IPS DF 6.9 (cell line): ENCODE measurements around the gene PIGK.

Source experiments
- DNase-seq: peaks from one replicate; pipeline ENCODE4 v3.0.0-alpha.2; 2013; ENCODE audit warnings: low read depth, low spot score
- H3K27ac ChIP-seq: one replicate; pipeline ENCODE4 v1.5.1; 2013; ENCODE audit warnings: low read length, control low read depth
- H3K27me3 ChIP-seq: 2 replicates; pipeline ENCODE4 v1.6.1; 2013; ENCODE audit warnings: mild to moderate bottlenecking, low read length; ENCODE audit not compliant: control insufficient read depth, insufficient read depth
- H3K36me3 ChIP-seq: 2 replicates; pipeline ENCODE4 v1.6.1; 2013; ENCODE audit warnings: low read length; ENCODE audit not compliant: control insufficient read depth, insufficient read depth
- H3K4me1 ChIP-seq: 2 replicates; pipeline ENCODE4 v1.6.1; 2013; ENCODE audit warnings: low read length; ENCODE audit not compliant: control insufficient read depth, insufficient read depth
- H3K4me3 ChIP-seq: 2 replicates; pipeline ENCODE4 v1.5.1; 2013; ENCODE audit warnings: mild to moderate bottlenecking, low read length
- H3K9me3 ChIP-seq: 2 replicates; pipeline ENCODE4 v1.6.1; 2013; ENCODE audit warnings: low read length, inconsistent platforms; ENCODE audit not compliant: control insufficient read depth, insufficient read depth
- WGBS: extraction: QIAGEN DNeasy Blood & Tissue Kit; methylation state at CpG from one replicate; pipeline ENCODE4 v1.1.7; 2013; ENCODE audit warnings: mixed read lengths, missing lambda C conversion rate; ENCODE audit not compliant: insufficient read length, insufficient coverage; 5-methylcytosine and 5-hydroxymethylcytosine counted together

The PIGK gene

GRCh38 chr1:77103486-77103885 lies 115.7 kb downstream of the PIGK start:
- H3K4me3 ChIP-seq = no peak overlapping the region
- H3K36me3 ChIP-seq = no peaks in the 10 kb centered on the region
- no peak overlapping the region for H3K27ac ChIP-seq
- H3K4me1 ChIP-seq = no peaks in the 10 kb centered on the region
- H3K9me3 ChIP-seq = no peaks in the 10 kb centered on the region
- H3K27me3 ChIP-seq = no peaks in the 10 kb centered on the region
- no CpG with 5 or more reads among the region's 4 CpGs for WGBS
- no peak for DNase-seq

- WGBS = no CpG with 5 or more reads among the region's 1 CpG
- DNase-seq = no peak
Measured at GRCh38 chr1:77100875-77101274, 118.4 kb downstream of the PIGK start.

GRCh38 chr1:77096496-77097255 lies 122.6 kb downstream of the PIGK start:
- H3K4me3 ChIP-seq = no peak overlapping the region
- H3K9me3 ChIP-seq = no peaks in the 10 kb centered on the region
- no peaks in the 10 kb centered on the region for H3K4me1 ChIP-seq
- no peak overlapping the region for H3K27ac ChIP-seq
- WGBS = no CpG with 5 or more reads among the region's 9 CpGs
- H3K27me3 ChIP-seq = no peaks in the 10 kb centered on the region
- DNase-seq = no peak
- no peaks in the 10 kb centered on the region for H3K36me3 ChIP-seq

More at GRCh38 chr1:77100875-77101274, 118.4 kb downstream of the PIGK start:
- Histone ChIP-seq H3K4me3 (no peak overlapping the region), H3K9me3 (no peaks in the 10 kb centered on the region), H3K27me3 (no peaks in the 10 kb centered on the region), H3K4me1 (no peaks in the 10 kb centered on the region), H3K27ac (no peak overlapping the region), H3K36me3 (no peaks in the 10 kb centered on the region)

GRCh38 chr1:77095236-77095635 lies 124.0 kb downstream of the PIGK start:
- Histone ChIP-seq H3K27ac (no peak overlapping the region), H3K4me3 (no peak overlapping the region), H3K27me3 (no peaks in the 10 kb centered on the region), H3K9me3 (no peaks in the 10 kb centered on the region), H3K4me1 (no peaks in the 10 kb centered on the region), H3K36me3 (no peaks in the 10 kb centered on the region)
- WGBS = no CpG with 5 or more reads among the region's 1 CpG
- DNase-seq = no peak

GRCh38 chr1:77089756-77090155 lies 129.5 kb downstream of the PIGK start:
- no peaks in the 10 kb centered on the region for H3K36me3 ChIP-seq

GRCh38 chr1:77085109-77085508 lies 134.1 kb downstream of the PIGK start:
- Histone ChIP-seq H3K9me3 (no peaks in the 10 kb centered on the region), H3K36me3 (no peaks in the 10 kb centered on the region), H3K27ac (no peak overlapping the region), H3K4me3 (no peak overlapping the region), H3K4me1 (peaks cover 2% of the 10 kb centered on the region; the same call in 1 of the 2 replicates), H3K27me3 (no peaks in the 10 kb centered on the region)
- no peak for DNase-seq
- no CpG with 5 or more reads among the region's 1 CpG for WGBS

More at GRCh38 chr1:77089756-77090155, 129.5 kb downstream of the PIGK start:
- no peaks in the 10 kb centered on the region for H3K9me3 ChIP-seq
- 83% methylated on average over 1 of the region's 2 CpGs for whole genome bisulfite sequencing
- H3K4me1 ChIP-seq = no peaks in the 10 kb centered on the region
- no peak overlapping the region for H3K4me3 ChIP-seq
- no peak overlapping the region for H3K27ac ChIP-seq
- no peak for DNase-seq
- H3K27me3 ChIP-seq = no peaks in the 10 kb centered on the region

- DNase-seq = no peak
- no peak overlapping the region for H3K4me3 ChIP-seq
- WGBS = no CpG with 5 or more reads among the region's 2 CpGs
- H3K36me3 ChIP-seq = no peaks in the 10 kb centered on the region
- peaks cover 2% of the 10 kb centered on the region; the same call in 1 of the 2 replicates for H3K4me1 ChIP-seq
- H3K9me3 ChIP-seq = no peaks in the 10 kb centered on the region
- no peaks in the 10 kb centered on the region for H3K27me3 ChIP-seq
- no peak overlapping the region for H3K27ac ChIP-seq
Measured at GRCh38 chr1:77084457-77084856, 134.8 kb downstream of the PIGK start.

GRCh38 chr1:77081834-77082233 lies 137.4 kb downstream of the PIGK start:
- H3K4me1 ChIP-seq = peaks cover 2% of the 10 kb centered on the region; the same call in 1 of the 2 replicates
- H3K4me3 ChIP-seq = no peak overlapping the region
- H3K27ac ChIP-seq = no peak overlapping the region
- H3K36me3 ChIP-seq = no peaks in the 10 kb centered on the region
- no peaks in the 10 kb centered on the region for H3K27me3 ChIP-seq
- WGBS = no CpG with 5 or more reads among the region's 4 CpGs
- no peak for DNase-seq
- no peaks in the 10 kb centered on the region for H3K9me3 ChIP-seq

- DNase-seq = no peak
Measured at GRCh38 chr1:77076759-77077158, 142.5 kb downstream of the PIGK start.

GRCh38 chr1:77068013-77068412 lies 151.2 kb downstream of the PIGK start:
- no peak overlapping the region for H3K27ac ChIP-seq
- no peak overlapping the region for H3K4me3 ChIP-seq
- H3K9me3 ChIP-seq = no peaks in the 10 kb centered on the region
- no peaks in the 10 kb centered on the region for H3K36me3 ChIP-seq
- no CpG with 5 or more reads among the region's 2 CpGs for WGBS
- DNase-seq = no peak
- H3K27me3 ChIP-seq = no peaks in the 10 kb centered on the region
- no peaks in the 10 kb centered on the region for H3K4me1 ChIP-seq

More at GRCh38 chr1:77076759-77077158, 142.5 kb downstream of the PIGK start:
- no peaks in the 10 kb centered on the region for H3K36me3 ChIP-seq
- H3K4me3 ChIP-seq = no peak overlapping the region
- H3K4me1 ChIP-seq = peaks cover 1% of the 10 kb centered on the region; the same call in 1 of the 2 replicates
- no peak overlapping the region for H3K27ac ChIP-seq
- no peaks in the 10 kb centered on the region for H3K9me3 ChIP-seq
- WGBS = no CpG with 5 or more reads among the region's 2 CpGs
- H3K27me3 ChIP-seq = no peaks in the 10 kb centered on the region
